NCI-H345 treated with DMSO at 0.1 percent for 48 hours (cell line): ENCODE results near the gene EID3.

Experiments used
- DNase-seq: peaks from one replicate; lab custom pipeline; 2025; ENCODE audit not compliant: unreplicated experiment; lab: John Stamatoyannopoulos, UW

The EID3 gene

GRCh38 chr12:104333692-104334255 is 30.2 kb downstream of the EID3 start:
- no peak for DNase-seq

GRCh38 chr12:104334581-104334980 is 31.0 kb downstream of the EID3 start:
- DNase-seq, result no peak

- DNase-seq, result no peak
Observed at GRCh38 chr12:104336115-104336514, 32.6 kb downstream of the EID3 start.

GRCh38 chr12:104337030-104337558 is 33.6 kb downstream of the EID3 start:
- no peak for DNase-seq

GRCh38 chr12:104339663-104340062 is 36.1 kb downstream of the EID3 start:
- DNase-seq, result no peak

- DNase-seq, result no peak
Observed at GRCh38 chr12:104340177-104340576, 36.6 kb downstream of the EID3 start.

- no peak for DNase-seq
Observed at GRCh38 chr12:104340925-104341611, 37.5 kb downstream of the EID3 start.

- no peak for DNase-seq
Observed at GRCh38 chr12:104342147-104342546, 38.6 kb downstream of the EID3 start.

GRCh38 chr12:104342635-104343249 is 39.2 kb downstream of the EID3 start:
- no peak for DNase-seq

- DNase-seq, result no peak
Observed at GRCh38 chr12:104344682-104345081, 41.1 kb downstream of the EID3 start.

- DNase-seq, result no peak
Observed at GRCh38 chr12:104345234-104346066, 41.9 kb downstream of the EID3 start.

GRCh38 chr12:104347374-104348075 is 44.0 kb downstream of the EID3 start:
- no peak for DNase-seq

GRCh38 chr12:104348283-104348993 is 44.9 kb downstream of the EID3 start:
- DNase-seq, result no peak

GRCh38 chr12:104348994-104349494 is 45.5 kb downstream of the EID3 start:
- DNase-seq, result no peak

GRCh38 chr12:104350211-104351056 is 46.9 kb downstream of the EID3 start:
- no peak for DNase-seq

GRCh38 chr12:104351057-104351983 is 47.8 kb downstream of the EID3 start:
- DNase-seq, result no peak

- DNase-seq, result no peak
Observed at GRCh38 chr12:104352106-104352713, 48.7 kb downstream of the EID3 start.
